Renal pelvis (tissue), 4 donors: Measurements from ENCODE around the gene CYTH3. TPM values are rescaled to one million over a fixed set of nuclear protein-coding genes. Genes with fewer than 3 reads are reported as not detected.
"Not testable (repeated sequence)": the region's sequence is repeated elsewhere in the genome, so short reads cannot be mapped to it uniquely, and the experiment has no call there.

ENCODE experiments used
- DNase-seq: peaks from one replicate; pipeline ENCODE4 v3.0.0-alpha.2; 2013
- polyA plus RNA-seq, 3 donors: library from polyadenylated mRNA; unstranded; fragments of 120-200 nt; gene quantifications; one replicate each; pipeline ENCODE4 v1.2.1, GENCODE V29; 2013; ENCODE audit not compliant: insufficient read length in 3 of 3

CYTH3 gene
- polyA plus RNA-seq, 3 donors, result 31.9 to 39.5 (median 35.6) TPM

DNA sequence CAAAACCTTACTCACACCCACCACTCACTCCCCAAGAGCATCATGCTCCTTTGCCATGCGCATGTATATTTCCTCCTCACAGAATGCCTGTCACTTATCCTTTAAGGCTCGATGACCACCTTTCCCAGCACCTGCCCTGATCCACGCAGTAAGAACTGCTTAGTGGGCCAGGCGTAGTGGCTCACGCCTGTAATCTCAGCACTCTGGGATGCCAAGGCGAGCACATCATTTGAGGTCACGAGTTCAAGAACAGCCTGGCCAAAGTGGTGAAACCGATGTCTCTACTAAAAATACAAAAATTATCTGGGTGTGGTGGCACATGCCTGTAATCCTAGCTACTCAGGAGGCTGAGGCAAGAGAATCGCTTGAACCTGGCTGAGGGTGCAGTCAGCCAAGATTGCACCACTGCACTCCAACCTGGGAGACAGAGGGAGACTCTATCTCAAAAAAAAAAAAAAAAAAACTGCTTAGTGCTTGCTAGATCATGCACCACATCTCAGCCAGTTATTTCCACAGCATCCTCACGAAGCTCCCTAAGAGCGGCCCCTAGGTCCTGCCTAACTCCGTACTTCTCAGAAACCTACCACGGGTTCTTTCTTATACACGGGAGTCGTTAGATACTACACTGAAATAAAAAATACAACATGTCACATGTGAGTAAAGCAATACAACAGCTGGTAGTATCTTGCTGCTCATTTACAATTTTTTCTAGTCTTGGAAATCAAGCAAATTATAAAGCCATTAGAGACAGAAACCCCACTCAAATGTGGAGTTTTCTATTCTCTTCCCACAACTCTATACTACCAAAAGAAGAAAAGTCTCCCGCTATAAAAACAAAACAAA is 37.2 kb downstream of the CYTH3 start:
- no peak for DNase-seq

DNA sequence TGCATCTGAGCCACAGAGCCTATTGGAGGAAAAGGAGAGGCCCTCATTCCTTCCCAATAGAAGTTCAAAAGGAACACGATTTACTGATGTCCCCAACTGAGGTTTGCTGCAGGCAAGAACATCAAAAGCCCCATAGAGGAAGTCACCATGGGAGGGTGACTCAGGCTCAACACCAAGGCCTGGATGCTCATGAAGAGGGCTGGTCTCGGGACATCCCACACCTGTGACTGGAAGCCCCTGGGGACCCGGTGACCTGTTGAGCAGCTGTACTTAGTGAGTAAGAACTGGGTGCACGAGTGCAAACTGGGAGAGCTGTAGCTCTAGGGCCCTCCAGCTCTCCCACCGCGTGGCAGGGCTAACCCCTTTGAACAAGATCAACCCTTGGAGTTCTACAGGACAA is 38.0 kb downstream of the CYTH3 start:
- no peak for DNase-seq

DNA sequence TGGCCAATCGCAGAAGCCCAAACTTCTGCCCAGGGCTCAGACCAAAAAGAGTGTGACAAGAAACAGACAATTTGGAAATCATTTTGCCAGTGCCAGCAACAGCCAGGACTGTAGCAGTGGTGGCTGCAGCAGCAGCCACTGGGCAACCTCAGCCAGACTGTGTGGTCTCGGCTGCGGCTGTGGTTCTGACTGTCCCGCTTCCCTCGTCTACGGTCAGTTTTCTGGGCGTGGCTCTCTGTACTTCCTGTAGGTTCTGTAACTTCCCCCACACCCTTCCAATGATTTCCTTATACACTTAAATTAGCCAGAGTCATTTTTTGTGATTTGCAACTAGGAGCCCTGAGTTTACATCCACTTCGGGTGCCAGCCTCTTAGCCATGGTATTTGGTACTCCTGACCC is 39.9 kb downstream of the CYTH3 start:
- DNase-seq, result no peak

DNA sequence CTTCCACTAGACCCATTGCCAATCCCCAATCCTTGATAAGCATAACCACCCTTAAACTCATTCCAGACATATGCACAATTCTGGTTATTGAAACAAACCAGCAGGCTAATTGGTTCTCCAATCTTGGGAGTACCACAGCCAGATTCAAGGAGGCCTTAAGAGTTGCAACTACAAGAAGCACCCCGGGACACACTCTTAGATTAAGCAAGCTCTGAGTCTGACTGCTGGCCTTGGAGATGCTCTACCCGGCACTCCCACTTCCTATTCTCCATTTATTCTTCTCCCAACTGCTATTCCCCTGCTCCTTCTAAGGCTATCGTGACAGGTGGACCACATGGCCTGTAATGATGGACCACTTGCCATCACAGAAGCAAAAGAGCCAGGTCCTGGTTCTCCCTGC is 40.3 kb downstream of the CYTH3 start:
- DNase-seq, result no peak

GRCh38 chr7:6231184-6231583 is 41.2 kb downstream of the CYTH3 start:
- no peak for DNase-seq

- not testable (repeated sequence) for DNase-seq
These were observed 43.1 kb downstream of the CYTH3 start for GRCh38 chr7:6229284-6229683.

GRCh38 chr7:6228361-6229229 is 43.8 kb downstream of the CYTH3 start:
- peak; percentile 89 for DNase-seq

DNA sequence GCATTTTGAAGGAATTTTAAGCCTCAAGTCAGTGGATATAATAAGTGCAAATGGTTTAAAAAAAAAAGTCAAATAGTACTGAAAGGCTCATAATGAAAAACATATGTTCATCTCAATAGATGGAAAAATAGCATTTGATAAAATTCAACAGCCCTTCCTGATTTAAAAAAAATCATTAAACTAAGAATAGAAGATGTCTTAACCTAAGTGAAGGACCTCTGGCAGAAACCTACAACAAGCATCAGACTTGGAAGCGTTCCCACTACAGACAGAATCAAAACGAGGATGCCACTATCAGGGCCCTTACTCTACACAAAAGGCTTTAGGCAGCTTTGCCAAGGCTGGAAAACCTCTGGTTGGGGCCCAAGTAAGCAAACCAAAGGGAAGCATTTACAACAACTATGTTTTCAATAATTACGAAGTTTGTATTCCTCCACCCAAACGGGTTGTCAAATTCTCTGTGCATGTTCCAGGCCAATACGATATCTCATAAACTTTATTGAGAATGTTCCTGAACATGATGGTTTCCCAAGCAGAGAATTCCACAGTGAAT is 45.1 kb downstream of the CYTH3 start:
- no peak for DNase-seq

DNA sequence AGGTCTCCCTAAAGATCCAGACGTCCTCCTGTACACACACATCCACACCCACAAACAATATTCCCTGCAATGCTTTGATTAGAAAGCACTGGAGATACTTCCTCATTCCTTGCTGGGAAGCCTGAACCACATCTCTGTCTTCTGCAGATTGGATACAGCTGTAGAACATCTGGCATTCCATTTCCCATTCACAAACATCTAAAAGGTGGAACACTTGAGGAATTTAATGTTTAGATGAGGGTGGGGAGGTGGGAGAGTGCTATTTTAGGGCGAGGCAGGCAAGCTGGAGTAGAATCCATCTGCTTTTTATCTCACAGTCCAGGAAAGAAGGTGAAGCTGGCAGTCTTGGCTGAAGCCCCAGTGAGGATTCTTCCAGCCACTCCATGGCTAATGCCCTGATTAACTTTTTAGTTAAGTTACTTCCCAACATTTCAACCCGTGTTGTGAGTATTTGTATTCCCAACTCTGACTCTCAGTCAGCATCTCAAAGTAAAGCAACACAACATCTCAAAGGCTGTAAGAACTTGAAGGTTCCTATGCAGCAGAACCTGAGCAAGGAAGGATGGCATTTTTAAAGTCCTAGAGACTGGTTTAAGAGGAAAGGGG is 46.1 kb downstream of the CYTH3 start:
- DNase-seq, result peak; percentile 66

DNA sequence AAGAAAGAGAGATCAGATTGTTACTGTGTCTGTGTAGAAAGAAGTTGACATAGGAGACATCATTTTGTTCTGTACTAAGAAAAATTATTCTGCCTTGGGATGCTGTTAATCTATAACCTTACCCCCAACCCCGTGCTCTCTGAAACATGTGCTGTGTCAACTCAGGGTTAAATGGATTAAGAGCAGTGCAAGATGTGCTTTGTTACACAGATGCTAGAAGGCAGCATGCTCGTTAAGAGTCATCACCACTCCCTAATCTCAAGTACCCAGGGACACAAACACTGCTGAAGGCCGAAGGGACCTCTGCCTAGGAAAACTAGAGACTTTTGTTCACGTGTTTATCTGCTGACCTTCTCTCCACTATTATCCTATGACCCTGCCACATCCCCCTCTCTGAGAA is 49.0 kb downstream of the CYTH3 start:
- not testable (repeated sequence) for DNase-seq

- DNase-seq, result not testable (repeated sequence)
These were observed 49.4 kb downstream of the CYTH3 start for GRCh38 chr7:6223010-6223409.

DNA sequence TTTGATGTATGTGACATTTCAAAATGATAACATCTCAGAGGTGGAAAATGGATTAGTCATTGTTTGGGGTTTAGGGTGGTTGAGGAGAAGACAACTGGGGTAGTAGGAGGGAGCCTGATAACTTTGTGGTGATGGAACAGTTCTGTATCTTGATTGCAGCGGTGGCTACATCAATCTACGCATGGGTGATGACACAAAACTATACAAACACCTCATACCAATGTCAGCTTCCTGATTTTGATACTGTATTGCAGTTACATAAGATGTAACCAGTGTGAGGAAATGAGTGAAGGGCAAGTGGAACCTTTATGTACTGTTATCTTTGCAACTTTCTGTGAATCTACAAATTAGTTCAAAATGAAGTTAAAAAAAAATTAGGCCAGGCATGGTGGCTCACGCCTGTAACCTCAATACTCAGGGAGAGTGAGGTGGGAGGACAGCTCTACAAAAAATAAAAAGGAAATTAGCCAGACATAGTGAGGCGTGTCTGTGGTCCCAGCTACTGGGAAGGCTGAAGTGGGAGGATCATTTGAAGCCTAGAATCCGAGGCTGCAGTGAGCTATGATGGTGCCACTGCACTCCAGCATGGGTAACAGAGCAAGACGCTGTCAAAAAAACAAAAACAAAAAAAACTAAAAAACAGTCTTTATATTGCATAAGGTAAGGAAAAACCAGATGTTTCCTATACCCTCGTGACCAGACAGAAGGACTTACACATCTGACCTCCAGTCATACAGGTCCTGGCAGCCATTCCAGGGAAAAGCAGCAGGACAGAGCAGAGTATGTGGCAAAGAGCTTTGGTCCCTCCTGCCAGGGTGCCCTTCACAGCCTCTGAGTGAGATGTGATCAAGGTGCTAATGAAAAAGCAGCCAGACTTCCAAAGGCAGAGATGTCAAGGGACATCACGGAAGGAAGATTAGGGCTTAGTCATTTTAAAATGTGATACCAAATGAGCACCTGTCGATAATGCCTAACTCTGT is 50.8 kb downstream of the CYTH3 start:
- DNase-seq, result no peak

DNA sequence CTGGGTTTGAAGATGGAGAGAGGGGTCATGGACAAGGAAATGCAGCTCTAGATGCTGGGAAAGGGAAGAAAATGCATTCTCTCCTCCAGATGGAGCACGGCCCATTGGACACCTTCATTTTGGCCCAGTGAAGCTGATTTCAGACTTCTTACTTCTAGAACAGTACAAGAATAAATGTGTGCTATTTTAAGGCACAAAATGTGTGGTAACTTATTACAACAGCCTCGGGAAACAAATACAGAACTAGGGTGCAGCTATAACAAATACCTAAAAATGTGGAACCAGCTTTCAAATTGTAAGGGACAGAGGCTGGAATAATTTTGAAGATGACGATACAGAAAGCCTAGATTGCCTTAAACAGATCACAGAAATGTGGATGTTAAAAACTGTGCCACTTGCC is 54.1 kb downstream of the CYTH3 start:
- no peak for DNase-seq

GRCh38 chr7:6212008-6212407 is 60.4 kb downstream of the CYTH3 start:
- no peak for DNase-seq

DNA sequence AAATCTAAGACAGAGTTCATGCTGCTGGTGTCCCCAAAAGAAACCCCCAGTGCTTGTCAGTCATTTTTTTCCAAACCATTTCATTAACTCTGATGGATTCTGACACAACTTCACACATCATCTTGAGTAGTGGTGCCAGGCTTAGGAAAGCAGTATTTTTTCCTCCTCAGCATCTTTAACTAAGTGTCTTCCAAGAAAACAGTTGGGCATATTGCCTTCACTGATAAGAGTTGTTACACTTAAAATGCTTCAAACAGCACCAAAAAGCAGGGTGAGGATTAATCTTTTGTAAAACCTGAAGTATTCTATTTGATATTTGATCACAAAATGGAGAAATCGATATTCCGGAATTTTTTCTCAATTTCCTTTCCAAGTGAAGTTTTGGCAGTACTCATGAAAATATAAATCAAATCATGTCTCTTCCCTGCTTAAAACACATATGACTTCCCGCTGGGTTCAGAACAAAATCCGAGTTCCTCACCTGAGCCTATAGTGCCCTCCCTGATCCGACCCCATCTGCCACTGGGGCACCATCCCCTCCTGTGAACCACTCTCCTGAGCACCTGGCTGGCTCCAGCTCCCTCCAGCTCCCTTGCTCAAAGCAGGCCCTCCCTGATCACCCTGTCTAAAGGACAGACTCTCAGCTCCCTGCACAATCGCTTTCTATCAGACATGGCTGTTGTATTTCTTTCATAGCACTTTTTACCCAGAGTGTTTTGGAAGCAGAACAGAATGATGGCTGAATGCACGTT is 61.6 kb downstream of the CYTH3 start:
- DNase-seq, result no peak

DNA sequence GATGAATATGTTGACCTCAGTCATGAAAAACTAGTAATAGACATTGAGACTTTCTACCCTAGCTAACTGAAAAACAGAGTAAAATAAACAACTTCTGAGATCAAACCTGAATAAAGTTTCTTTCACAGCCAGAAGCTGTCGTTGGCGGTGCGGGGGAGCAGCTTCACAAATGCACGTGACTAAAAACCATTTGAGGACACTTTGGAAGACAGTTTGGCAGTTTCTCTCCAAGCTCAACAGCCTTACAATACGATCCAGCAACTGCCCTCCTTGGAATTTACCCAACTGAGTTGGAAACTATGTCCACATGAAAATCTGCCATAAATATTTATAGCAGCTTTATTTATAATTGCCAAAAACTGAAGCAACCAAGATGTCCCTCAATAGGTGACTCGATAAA is 63.1 kb downstream of the CYTH3 start:
- no peak for DNase-seq

GRCh38 chr7:6208573-6209328 is 63.7 kb downstream of the CYTH3 start:
- no peak for DNase-seq

DNA sequence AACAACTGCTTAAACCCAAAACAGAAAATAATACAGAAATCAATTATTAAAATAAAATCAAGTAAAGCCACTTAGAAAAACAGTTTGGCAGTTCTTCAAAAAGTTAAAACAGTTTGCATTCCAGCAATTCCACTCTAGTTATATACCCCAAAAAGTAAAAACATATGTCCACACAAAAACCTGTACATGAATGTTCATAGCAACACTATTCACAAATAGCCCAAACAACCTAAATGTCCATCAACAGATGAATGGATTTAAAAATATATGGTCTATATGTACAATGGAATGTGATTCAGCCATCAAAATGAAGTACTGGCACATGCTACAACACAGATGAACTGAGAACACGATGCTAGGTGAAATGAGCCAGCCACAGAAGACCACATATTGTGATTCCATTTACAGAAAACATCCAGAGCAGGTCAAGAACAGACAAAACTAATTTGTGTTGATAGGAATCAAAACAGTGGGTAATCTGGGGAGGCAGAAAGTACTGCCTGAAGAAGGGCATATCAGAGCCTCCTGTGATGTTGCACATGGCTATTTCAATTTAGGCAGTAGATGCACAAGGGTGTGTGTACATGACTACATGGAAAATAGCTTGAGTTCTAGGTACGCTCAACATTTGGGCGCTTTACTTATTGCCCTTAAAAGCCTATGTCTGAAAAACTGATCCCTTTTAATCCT is 66.3 kb downstream of the CYTH3 start:
- no peak for DNase-seq

DNA sequence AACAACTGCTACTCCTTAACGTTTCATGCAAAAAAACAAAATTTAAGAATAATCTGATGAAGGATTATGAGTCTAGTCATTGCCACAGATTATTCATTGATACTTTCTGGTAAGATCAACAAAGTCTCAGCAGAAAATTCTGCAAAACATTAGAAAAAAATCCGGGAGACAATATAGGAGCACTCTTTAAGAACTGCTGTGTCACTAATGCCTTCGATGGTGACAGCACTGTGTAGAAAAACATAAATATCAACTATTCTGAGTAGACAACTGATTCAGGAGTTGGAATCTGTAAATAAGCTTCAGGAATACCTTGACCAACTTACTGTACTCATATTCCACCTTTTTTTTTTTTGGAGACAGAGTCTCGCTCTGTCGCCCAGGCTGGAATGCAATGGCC is 69.0 kb downstream of the CYTH3 start:
- no peak for DNase-seq
